Testis (tissue), 2 donors: ENCODE measurements around the gene MAS1.

Experiments
- CTCF ChIP-seq, 3 experiments: fragments of 450-650 bp in 2 of 3; fragments of 200-600 bp in 1 of 3; sonication (generic) in 1 of 3; IDR thresholded peaks; one replicate each; pipeline ENCODE4 v1.5.1; 2016 to 2019; ENCODE audit warnings: antibody characterized with exemption in 3 of 3, mild to moderate bottlenecking in 2 of 3, moderate library complexity in 1 of 3
- POLR2A ChIP-seq: fragments of 450-650 bp; IDR thresholded peaks from one replicate; pipeline ENCODE4 v1.6.1; 2017; ENCODE audit warnings: antibody characterized with exemption, mild to moderate bottlenecking, moderate library complexity

GRCh38 chr6:159931846-159932245 is 41.1 kb downstream of the MAS1 start:
- TF ChIP-seq CTCF (IDR thresholded peaks at IDR 0.05), result no peak
- no peak for TF ChIP-seq POLR2A
